ENCODE results near the gene THADA.

The THADA gene

DNA sequence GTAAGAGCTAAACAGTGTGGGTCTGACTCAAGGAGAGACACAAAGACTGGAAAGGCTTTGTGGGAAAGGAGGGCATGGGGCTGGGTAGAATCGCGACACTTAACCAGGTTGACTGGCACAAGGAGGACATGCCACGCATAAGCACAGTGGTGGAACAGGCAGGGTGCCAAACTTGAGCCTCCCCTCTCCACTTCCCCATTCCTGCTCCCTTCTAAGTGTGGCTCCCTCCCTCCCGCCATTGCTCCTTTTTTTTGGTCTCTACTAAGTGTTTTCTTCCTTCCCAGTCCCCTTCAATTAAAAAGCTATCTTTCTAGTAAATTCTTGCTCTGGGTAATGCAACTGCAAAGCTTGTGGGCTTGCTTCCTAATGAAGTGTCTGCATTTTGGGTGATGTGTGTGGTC lies 329.1 kb downstream of the THADA start:
- in situ Hi-C loops (cut with HindIII; ENCODE audit: low sequenced_read_pairs), result no loop called here

GRCh38 chr2:43265421-43265820 lies 330.4 kb downstream of the THADA start:
- in situ Hi-C loops (cut with HindIII; ENCODE audit: low sequenced_read_pairs), result no loop called here

DNA sequence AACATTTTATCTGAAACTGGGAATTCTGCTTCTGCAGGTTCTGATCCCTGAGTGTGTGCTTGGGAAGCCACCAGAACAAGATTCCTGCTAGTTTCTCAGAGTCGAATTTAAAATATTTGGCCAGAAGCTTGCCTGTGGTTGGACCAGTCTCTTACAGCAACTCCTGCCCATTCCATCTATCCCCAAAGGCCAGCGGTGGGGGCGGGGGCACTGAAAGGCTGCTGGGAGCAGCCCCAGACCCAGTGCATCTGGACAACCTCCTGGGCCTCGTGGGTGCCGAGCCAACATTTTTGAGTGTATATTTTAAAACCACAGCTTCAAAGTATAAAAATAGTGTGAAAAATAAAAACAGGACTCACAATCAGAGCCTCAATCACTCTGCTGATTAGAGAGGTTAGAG lies 330.8 kb downstream of the THADA start:
- in situ Hi-C loops (cut with HindIII; ENCODE audit: low sequenced_read_pairs), result no loop called here

- in situ Hi-C loops (cut with HindIII; ENCODE audit: low sequenced_read_pairs), result no loop called here
These were observed 332.9 kb downstream of the THADA start for GRCh38 chr2:43262951-43263350.

DNA sequence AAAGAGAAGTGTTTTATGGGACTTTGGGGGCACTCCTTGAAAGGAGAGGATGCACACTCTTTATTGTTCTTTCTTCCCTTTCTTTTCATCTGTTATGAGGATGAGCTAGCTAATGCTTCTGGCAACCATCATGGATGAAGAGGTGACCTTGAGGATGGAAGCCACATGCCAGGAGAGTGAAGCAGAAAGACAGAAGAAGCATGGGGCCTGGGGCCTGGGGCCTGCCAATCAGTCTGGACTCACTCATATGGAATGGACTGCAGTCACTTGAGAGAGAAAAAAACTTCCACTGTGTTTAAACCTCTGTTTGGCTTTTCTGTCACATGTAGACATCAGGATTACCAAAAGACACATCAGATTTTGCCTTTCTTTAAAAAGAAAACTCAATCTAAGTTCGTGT lies 333.6 kb downstream of the THADA start:
- in situ Hi-C loops (cut with HindIII; ENCODE audit: low sequenced_read_pairs), result no loop called here

GRCh38 chr2:43259512-43259911 lies 336.3 kb downstream of the THADA start:
- in situ Hi-C loops (cut with HindIII; ENCODE audit: low sequenced_read_pairs), result no loop called here

- in situ Hi-C loops (cut with HindIII; ENCODE audit: low sequenced_read_pairs), result no loop called here
These were observed 337.2 kb downstream of the THADA start for GRCh38 chr2:43258547-43259156.

GRCh38 chr2:43255296-43255910 lies 340.4 kb downstream of the THADA start:
- in situ Hi-C loops (cut with HindIII; ENCODE audit: low sequenced_read_pairs), result no loop called here

GRCh38 chr2:43254331-43254730 lies 341.5 kb downstream of the THADA start:
- in situ Hi-C loops (cut with HindIII; ENCODE audit: low sequenced_read_pairs), result no loop called here

- in situ Hi-C loops (cut with HindIII; ENCODE audit: low sequenced_read_pairs), result no loop called here
These were observed 344.6 kb downstream of the THADA start for GRCh38 chr2:43251171-43251731.

- in situ Hi-C loops (cut with HindIII; ENCODE audit: low sequenced_read_pairs), result no loop called here
These were observed 345.8 kb downstream of the THADA start for GRCh38 chr2:43250015-43250414.

GRCh38 chr2:43248621-43249020 lies 347.2 kb downstream of the THADA start:
- in situ Hi-C loops (cut with HindIII; ENCODE audit: low sequenced_read_pairs), result no loop called here

- in situ Hi-C loops (cut with HindIII; ENCODE audit: low sequenced_read_pairs), result no loop called here
These were observed 349.2 kb downstream of the THADA start for GRCh38 chr2:43246641-43247040.

DNA sequence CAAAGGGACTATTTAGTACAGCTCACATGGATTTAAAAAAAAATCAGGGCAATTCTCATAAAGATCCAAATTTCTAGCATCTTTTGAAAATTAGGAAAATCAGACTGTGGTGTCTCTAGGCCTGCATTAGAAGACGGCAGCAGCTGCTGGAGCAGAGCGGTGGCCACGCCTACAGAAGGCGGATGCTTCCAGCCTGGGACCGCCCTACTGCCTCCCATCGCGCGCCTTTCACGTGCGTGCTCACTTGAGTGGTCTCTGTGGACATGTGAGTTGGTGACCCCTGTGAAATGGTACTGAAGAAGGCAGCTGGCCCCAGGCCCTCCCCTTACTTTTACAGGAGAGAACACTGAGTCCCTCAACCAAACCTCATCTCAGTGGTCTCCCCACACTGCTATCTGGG lies 354.3 kb downstream of the THADA start:
- in situ Hi-C loops (cut with HindIII; ENCODE audit: low sequenced_read_pairs), result no loop called here

DNA sequence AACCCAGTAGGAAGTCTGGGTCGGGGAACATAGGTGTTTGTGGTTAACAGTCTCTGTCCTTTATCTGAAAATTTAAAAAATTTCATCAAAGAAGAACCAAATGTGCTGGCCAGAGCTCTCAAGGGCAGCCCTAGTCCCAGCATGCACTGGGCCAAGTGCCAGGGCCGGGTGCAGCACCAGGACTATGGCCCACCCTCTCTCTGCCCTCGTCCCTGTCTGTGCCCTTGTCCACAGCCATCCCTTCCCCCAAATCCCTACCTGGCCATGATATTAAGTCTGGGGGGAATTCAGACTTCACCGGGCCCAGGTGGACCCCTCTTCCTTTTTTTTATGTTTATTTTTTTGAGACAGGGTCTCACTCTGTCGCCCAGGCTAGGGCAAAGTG lies 355.1 kb downstream of the THADA start:
- in situ Hi-C loops (cut with HindIII; ENCODE audit: low sequenced_read_pairs), result no loop called here

DNA sequence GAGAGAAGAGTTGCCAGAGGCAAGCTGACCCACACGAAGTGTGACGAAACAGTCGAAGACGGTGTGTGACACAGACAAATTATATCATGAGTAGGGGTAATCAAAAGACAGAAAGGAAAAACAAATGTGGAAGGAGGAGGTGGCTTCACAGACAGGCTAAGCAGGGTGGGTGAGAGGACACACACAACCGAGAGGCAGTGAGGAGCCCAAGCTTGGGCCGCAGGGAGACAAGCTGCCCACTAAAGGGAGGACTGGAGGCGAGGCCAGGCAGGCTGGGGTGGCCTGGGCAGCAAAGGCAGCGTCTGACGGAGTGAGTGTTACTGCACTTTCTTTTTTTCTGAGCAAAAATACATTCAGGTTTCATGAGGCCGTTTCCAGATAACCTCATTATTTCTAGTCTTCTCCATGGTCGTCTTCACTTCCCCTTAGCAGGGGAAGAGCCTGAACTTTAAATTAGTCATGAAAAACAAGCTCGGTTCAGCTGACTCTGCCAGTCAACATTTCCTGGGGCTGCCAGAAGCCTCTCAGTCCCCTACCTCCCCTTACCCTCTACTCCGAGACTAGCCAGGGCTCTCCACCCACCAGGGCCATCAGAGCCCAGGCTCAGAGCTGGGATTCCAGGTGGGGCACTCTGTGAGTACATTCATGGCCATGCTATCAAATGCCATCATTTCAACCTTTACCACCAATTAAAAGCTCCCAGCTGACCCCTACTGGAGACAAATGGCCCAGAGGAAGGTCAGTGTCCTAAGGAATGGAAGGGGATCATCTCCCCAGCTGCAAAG lies 355.7 kb downstream of the THADA start:
- in situ Hi-C loops (cut with HindIII; ENCODE audit: low sequenced_read_pairs), result no loop called here

GRCh38 chr2:43238813-43239212 lies 357.0 kb downstream of the THADA start:
- in situ Hi-C loops (cut with HindIII; ENCODE audit: low sequenced_read_pairs), result no loop called here

DNA sequence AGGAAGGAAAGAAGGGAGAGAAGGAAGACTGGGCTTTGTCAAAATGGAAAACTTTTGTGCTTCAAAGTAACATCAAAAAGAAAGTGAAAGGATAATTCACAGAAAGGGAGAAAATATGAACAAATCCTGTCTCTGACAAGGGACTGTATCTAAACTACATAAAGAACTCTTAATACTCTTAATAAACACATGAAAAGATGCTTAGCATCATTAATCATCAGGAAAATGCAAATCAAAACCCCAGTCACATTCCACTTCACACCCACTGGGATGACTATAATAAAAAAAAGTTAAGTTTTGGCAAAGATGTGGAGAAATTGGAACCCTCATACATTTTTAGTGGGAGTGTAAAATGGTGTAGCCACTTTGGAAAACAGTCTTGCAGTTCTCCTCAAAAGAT lies 357.7 kb downstream of the THADA start:
- in situ Hi-C loops (cut with HindIII; ENCODE audit: low sequenced_read_pairs), result no loop called here

GRCh38 chr2:43233218-43234212 lies 362.3 kb downstream of the THADA start:
- in situ Hi-C loops (cut with HindIII; ENCODE audit: low sequenced_read_pairs), result no loop called here

GRCh38 chr2:43230951-43231827 lies 364.6 kb downstream of the THADA start:
- in situ Hi-C loops (cut with HindIII; ENCODE audit: low sequenced_read_pairs), result no loop called here

Data from endothelial cell of hepatic sinusoid (primary cell).